Kidney (tissue), 14 donors: ENCODE measurements around the gene TRAF7. TPM values are rescaled to one million over a fixed set of nuclear protein-coding genes. Genes with fewer than 3 reads are reported as not detected.
A peak's percentile ranks its signal among the peaks of the same experiment; 100 is the strongest.

Experiments used
- DNase-seq, 5 donors: peaks; one replicate each; pipeline ENCODE4 v3.0.0-alpha.2; 2013 to 2020
- FAIRE-seq: peaks from 2 replicates; lab custom pipeline; 2012; peaks lifted over from hg19 to GRCh38; lab: Jason Lieb, UNC
- H3K27ac ChIP-seq, 2 donors: one replicate each; pipeline ENCODE4 v1.7.0; 2013; ENCODE audit warnings: low read depth in 2 of 2, low read length in 2 of 2, inconsistent platforms in 1 of 2
- H3K27me3 ChIP-seq: one replicate; pipeline ENCODE4 v1.7.1; 2013; ENCODE audit warnings: low read length, inconsistent platforms; ENCODE audit not compliant: control insufficient read depth, insufficient read depth
- H3K36me3 ChIP-seq, 3 donors: one replicate each; pipeline versions ENCODE4 v1.7.0 to v1.7.1; 2013; ENCODE audit warnings: low read length in 3 of 3, control low read depth in 1 of 3, inconsistent platforms in 1 of 3; ENCODE audit not compliant: insufficient read depth in 3 of 3, control insufficient read depth in 2 of 3
- H3K4me1 ChIP-seq, 3 donors: one replicate each; pipeline versions ENCODE4 v1.7.0 to v1.7.1; 2013; ENCODE audit warnings: low read length in 3 of 3, inconsistent platforms in 1 of 3, low read depth in 1 of 3; ENCODE audit not compliant: control insufficient read depth in 2 of 3, insufficient read depth in 2 of 3
- H3K4me3 ChIP-seq, 3 donors: one replicate each; pipeline versions ENCODE4 v1.7.0 to v1.8.1; 2013; ENCODE audit warnings: low read length in 3 of 3, control low read depth in 1 of 3, inconsistent platforms in 1 of 3
- H3K9ac ChIP-seq, 3 donors: one replicate each; pipeline versions ENCODE4 v1.7.0 to v1.7.1; 2013; ENCODE audit warnings: low read length in 3 of 3, control low read depth in 1 of 3, inconsistent platforms in 1 of 3
- H3K9me3 ChIP-seq, 3 donors: one replicate each; pipeline versions ENCODE4 v1.7.0 to v1.7.1; 2013; ENCODE audit warnings: low read length in 3 of 3, control low read depth in 1 of 3, inconsistent platforms in 1 of 3; ENCODE audit not compliant: control insufficient read depth in 2 of 3, insufficient read depth in 1 of 3
- intact Hi-C: fragments of 100-400 bp; cut with DNase I; formaldehyde crosslinking; loops from one replicate; pipeline ENCODE4 v1.11.1; 2022
- polyA plus RNA-seq: library from polyadenylated mRNA; stranded (reverse); fragments of 350-450 nt; fragmentation: Illumina TruSeq; extraction: RNeasy Lipid Tissue Mini Kit (QIAGEN cat#74804); gene quantifications from one replicate; pipeline ENCODE4 v1.2.3, GENCODE V29; 2014; ENCODE audit warnings: low read depth, low replicate concordance; ENCODE audit not compliant: insufficient read depth
- total RNA-seq: library from RNA; stranded (reverse); fragmentation: NEBNext Ultra II Directional; extraction: Animal tissue kit (Norgen Biotek cat#: 25700); gene quantifications from one replicate; pipeline ENCODE4 v1.2.1, GENCODE V29; 2021
- TF ChIP-seq, protein P1 (sequence below): IDR thresholded peaks from 3 replicates; pipeline ENCODE4 v1.5.1; 2012; ENCODE audit warnings: mild to moderate bottlenecking, moderate library complexity, borderline replicate concordance; ENCODE audit not compliant: insufficient read depth; ENCODE audit errors: extremely low read depth
- donor health status: control.
- donor health status: control.
- donor health status: control.
- donor health status: control.
- donor health status: control.
- donor health status: DM: yes; HTN: yes; CAD: no.
- donor health status: Normal renal cell carcinoma (clear cell type).

Gene TRAF7
- total and polyA plus RNA-seq, 2 donors from 2014 or later, result 26.1 to 66.8 TPM

DNA sequence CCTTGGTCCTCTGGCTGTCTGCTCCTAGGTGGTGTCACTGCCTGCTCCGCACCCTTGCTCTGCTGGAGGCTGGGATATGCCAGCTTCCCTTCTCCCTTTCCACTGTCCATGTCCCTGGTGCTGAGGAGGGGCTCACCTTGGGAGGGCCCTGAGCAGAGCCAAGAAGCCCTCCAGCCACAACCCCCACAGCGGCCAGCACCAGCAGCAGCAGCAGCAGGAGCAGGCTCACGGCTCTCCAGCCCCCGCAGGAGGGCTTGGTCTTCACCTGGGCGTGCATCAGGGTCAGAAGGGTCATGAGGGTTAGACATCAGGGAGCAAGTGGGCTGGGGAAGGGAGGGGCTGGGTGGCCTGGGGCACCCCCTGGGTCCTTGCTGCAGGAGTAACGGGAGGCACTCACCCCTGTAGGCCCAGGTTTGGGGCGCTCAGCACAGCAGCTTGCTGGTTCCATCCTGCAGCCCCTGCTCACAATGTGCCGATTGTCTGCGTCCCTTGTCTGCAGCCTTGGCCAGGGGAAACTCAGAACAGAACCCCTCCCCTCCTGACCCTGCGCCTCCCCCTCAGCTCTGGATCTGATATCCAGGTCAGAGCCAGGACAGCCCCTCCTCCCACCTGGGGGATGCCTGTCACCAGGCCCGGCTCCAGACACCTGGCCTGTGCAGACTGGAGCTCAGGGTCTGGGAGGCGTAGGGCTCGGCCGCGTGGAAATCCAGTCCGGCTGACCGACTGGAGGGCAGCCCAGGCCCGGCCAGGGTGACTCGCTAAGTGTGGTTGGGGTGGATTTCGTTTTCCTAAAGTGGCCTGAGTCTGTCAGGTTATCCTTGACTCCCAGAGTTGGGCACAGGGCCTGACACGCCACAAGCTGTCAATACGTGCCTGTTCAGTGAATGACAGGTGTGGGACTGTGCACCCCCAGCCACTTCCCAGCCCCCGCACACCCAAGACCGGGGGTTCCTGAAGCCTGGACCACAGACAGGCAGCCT, 55.1 kb downstream of the TRAF7 start, which contains the start of gene BRICD5:
Gene BRICD5 (minus strand): TSS at position 478 of the 980 bp plus-strand sequence. CDS start 30 bp downstream, at position 448.
- peaks cover 0 to 4% (median 0%) of the 10 kb centered on the region in 3 donors for H3K36me3 ChIP-seq
- H3K27ac ChIP-seq, result no peak within 1 kb of the TSS
- no peak for FAIRE-seq
- no peak within 1 kb of the TSS for H3K4me3 ChIP-seq
- H3K4me1 ChIP-seq, result peaks cover 0 to 37% (median 19%) of the 10 kb centered on the region in 3 donors
- peak in 4 of 5 donors; percentile 41 to 70 (median 53) for DNase-seq
- no peaks in the 10 kb centered on the region for H3K27me3 ChIP-seq
- intact Hi-C loops, result no loop called here
- H3K9me3 ChIP-seq, result no peaks in the 10 kb centered on the region
- H3K9ac ChIP-seq, result no peak within 1 kb of the TSS
- TF ChIP-seq, protein P1, sequence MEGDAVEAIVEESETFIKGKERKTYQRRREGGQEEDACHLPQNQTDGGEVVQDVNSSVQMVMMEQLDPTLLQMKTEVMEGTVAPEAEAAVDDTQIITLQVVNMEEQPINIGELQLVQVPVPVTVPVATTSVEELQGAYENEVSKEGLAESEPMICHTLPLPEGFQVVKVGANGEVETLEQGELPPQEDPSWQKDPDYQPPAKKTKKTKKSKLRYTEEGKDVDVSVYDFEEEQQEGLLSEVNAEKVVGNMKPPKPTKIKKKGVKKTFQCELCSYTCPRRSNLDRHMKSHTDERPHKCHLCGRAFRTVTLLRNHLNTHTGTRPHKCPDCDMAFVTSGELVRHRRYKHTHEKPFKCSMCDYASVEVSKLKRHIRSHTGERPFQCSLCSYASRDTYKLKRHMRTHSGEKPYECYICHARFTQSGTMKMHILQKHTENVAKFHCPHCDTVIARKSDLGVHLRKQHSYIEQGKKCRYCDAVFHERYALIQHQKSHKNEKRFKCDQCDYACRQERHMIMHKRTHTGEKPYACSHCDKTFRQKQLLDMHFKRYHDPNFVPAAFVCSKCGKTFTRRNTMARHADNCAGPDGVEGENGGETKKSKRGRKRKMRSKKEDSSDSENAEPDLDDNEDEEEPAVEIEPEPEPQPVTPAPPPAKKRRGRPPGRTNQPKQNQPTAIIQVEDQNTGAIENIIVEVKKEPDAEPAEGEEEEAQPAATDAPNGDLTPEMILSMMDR, result no peak

DNA sequence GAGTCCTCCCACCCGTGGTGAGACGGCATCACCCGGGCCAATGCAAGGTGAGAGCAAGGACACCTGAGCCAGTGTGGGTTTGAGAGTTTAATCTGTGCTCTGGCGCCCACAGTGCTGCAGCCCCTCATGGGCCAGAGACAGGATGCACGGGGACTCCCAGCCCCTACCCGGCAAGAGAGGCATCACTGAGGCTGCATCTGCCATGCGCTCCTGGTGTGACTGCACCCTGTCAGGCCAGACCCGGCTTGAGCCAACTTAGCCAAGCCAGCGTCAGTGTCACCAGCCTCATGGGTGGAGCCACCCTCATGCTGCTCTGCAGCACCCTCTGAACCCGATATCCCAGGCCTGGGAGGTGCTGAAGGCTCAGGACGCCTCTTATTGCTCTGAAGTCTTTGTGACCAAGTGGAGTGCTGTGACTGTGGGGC, 56.4 kb downstream of the TRAF7 start:
- intact Hi-C loops, result no loop called here

DNA sequence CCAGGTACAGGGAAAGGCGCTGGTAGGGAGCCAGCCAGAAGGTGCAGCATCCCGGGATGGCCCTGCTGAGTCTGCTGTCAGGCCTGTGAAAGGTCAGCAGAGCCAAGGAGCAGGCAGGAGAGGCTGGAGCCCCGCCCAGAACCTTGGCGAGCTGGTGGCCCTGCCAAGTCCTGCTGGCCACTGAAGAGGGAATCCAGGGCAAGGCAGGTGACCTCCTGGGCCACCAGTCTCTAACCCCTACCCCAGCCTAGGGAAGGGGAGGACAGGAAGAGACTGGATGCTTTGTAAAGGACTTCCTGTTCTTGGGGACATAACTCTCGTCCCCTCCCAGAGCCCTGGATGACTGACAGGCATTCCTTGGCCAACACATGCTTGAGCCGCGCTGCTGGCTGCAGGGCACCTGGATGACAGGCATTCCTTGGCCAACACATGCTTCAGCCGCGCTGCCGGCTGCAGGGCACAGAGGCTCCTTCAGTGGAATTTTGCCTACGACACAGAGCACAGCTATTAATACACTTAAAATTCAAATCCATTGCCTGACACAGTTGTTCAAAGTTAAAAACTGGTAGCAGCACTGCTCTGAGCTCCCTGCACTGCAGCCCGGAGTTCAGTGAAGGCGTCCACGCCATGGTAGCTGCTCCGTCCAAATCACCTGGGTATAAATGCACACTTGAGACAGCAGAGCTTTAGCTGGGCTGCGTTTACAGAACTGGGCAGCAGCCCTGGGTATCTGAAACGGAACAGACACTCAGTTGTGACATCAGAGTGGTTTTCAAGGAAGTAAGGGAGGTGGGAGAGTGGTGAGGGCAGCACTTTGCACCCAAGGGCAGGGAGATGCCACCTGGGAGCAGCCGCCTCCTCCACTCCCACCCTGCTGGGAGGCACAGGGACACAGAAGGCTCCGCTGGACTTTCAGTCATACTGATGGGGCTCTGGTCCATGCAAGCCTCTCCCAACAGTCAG, 57.1 kb downstream of the TRAF7 start:
- peak in 1 of 5 donors; percentile 80 for DNase-seq
- peak overlapping the region in 1 of 3 donors; percentile 73 for H3K4me3 ChIP-seq
- H3K27ac ChIP-seq, result peak overlapping the region; percentile 10 to 48
- H3K4me1 ChIP-seq, result peaks cover 0 to 25% (median 15%) of the 10 kb centered on the region in 3 donors
- peak overlapping the region in 2 of 3 donors; percentile 5 to 44 for H3K9ac ChIP-seq
- FAIRE-seq, result no peak
- H3K9me3 ChIP-seq, result no peaks in the 10 kb centered on the region
- H3K36me3 ChIP-seq, result peaks cover 0 to 4% (median 0%) of the 10 kb centered on the region in 3 donors
- intact Hi-C loops, result no loop called here
- TF ChIP-seq, protein P1, result no peak
- no peaks in the 10 kb centered on the region for H3K27me3 ChIP-seq

More for the DNA sequence above, 56.4 kb downstream of the TRAF7 start:
- TF ChIP-seq, protein P1, result no peak
- Histone ChIP-seq H3K27me3 (no peaks in the 10 kb centered on the region), H3K4me1 (peaks cover 0 to 27% (median 15%) of the 10 kb centered on the region in 3 donors), H3K4me3 (no peak overlapping the region), H3K9ac (no peak overlapping the region), H3K27ac (peak overlapping the region in 1 of 2 donors; percentile 48), H3K36me3 (peaks cover 0 to 4% (median 0%) of the 10 kb centered on the region in 3 donors), H3K9me3 (no peaks in the 10 kb centered on the region)
- no peak for FAIRE-seq
- peak in 1 of 5 donors; percentile 65 for DNase-seq
